ENCODE results near the gene WLS. TPM values are rescaled to one million over a fixed set of nuclear protein-coding genes. Genes with fewer than 3 reads are reported as not detected.
A peak's percentile ranks its signal among the peaks of the same experiment; 100 is the strongest.

Gene WLS
- total RNA-seq, 1 experiment from 2014 or later, result 26.7 TPM

DNA sequence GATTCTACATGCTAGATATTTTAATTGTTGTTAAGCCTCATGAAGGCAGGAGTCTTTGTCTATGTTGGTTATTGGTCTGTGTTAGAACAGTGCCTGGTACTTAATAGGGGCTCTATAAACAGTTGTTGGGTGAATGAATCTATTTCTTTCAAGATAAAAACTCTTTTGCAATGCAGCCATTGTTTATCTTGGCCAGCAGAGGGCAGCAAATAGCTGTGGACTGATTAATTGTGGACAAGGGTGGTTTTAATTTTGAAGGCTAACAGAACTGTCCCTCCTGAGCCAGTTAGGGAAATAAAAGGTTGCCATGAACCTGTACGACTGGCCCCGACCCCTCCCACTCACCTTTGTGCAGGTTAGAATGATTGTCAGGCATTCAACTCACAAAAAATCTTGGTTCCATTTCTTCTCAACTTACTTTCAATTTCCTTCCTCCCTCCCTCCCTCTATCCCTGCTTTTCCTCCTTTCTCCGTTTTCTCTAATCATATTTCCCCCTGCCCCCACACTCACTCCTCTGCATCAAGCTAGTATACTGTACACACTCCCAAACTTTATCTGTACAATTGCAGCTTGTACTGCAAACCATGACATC lies 115.6 kb downstream of the WLS start:
- Histone ChIP-seq H3K4me3 (no peak overlapping the region), H3K27ac (no peak overlapping the region), H3K36me3 (no peaks in the 10 kb centered on the region), H3K27me3 (replicated peaks) (no peaks in the 10 kb centered on the region), H3K4me1 (replicated peaks) (peaks cover 16% of the 10 kb centered on the region), H3K9me3 (replicated peaks) (no peaks in the 10 kb centered on the region)
- peak; percentile 37 to 55 for DNase-seq (ENCODE audit: low read depth in 1 of 2, low spot score in 2 of 2)

DNA sequence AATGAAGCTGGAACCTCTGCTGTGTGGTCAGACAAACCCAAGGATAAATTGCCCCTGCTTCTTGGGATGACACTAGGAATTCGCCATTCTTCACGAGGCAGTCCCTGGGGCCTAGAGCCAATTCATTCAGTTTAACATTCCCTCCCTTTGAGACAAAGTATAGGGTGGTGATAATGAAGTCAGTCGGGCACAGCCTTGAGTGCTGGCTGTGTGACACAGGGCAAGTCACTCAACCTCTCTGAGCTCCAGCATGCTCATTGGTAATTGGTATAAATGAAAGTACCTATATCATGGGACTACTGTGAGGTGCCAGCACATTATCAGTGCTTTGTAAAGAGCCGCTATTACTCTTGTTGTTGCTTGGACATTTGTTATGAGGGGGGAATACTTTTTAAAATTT lies 117.0 kb downstream of the WLS start:
- no peak overlapping the region for H3K27ac ChIP-seq
- no peaks in the 10 kb centered on the region for H3K9me3 ChIP-seq (replicated peaks)
- no peak for DNase-seq (ENCODE audit: low read depth in 1 of 2, low spot score in 2 of 2)
- H3K36me3 ChIP-seq, result no peaks in the 10 kb centered on the region
- H3K4me1 ChIP-seq (replicated peaks), result peaks cover 11% of the 10 kb centered on the region
- no peak overlapping the region for H3K4me3 ChIP-seq
- H3K27me3 ChIP-seq (replicated peaks), result no peaks in the 10 kb centered on the region

DNA sequence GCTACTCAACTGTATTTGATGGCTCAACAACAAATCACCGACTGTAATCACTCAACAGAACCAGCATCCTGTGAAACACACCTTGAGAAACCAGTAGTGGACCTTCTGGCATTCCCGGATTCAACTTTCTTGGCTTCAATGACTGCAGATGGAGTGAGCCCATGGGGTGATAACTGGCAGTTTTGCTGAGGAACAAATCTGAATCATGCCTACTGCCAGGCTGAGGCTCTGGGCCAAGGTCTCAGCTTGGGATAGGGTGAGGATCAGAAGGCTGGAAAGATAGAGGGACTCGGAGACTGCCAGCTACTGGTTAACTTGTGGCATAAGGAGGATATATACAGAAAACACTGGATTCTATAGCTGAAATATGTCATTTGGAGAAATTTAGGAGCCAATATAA lies 118.4 kb downstream of the WLS start:
- no peak for DNase-seq (ENCODE audit: low read depth in 1 of 2, low spot score in 2 of 2)
- Histone ChIP-seq H3K4me3 (no peak overlapping the region), H3K9me3 (replicated peaks) (no peaks in the 10 kb centered on the region), H3K27ac (no peak overlapping the region), H3K4me1 (replicated peaks) (peaks cover 11% of the 10 kb centered on the region), H3K36me3 (no peaks in the 10 kb centered on the region), H3K27me3 (replicated peaks) (no peaks in the 10 kb centered on the region)

DNA sequence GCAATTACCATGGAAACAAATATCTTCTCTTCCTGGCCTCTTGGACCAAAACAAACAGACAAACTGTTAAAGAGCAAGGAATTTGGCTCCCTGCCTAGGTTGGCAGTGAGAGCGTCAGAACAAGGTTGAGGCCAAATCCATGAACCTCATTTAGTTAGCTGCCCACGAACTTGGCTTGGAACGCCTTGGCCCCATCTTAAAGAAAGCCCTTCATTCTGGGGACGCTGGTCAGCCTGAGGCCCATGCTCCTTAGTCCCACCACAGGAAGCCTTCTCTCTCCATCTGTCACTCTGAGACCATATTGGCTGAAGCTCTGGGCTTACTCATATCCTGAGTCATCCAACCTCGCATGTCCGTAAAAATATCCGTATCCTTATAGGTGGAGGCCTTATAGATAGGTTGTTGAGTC lies 119.5 kb downstream of the WLS start:
- H3K4me3 ChIP-seq, result no peak overlapping the region
- DNase-seq (ENCODE audit: low read depth in 1 of 2, low spot score in 2 of 2), result peak in 1 of 2 experiments; percentile 27
- H3K9me3 ChIP-seq (replicated peaks), result no peaks in the 10 kb centered on the region
- no peaks in the 10 kb centered on the region for H3K36me3 ChIP-seq
- no peak overlapping the region for H3K27ac ChIP-seq
- H3K4me1 ChIP-seq (replicated peaks), result peaks cover 11% of the 10 kb centered on the region
- H3K27me3 ChIP-seq (replicated peaks), result no peaks in the 10 kb centered on the region

DNA sequence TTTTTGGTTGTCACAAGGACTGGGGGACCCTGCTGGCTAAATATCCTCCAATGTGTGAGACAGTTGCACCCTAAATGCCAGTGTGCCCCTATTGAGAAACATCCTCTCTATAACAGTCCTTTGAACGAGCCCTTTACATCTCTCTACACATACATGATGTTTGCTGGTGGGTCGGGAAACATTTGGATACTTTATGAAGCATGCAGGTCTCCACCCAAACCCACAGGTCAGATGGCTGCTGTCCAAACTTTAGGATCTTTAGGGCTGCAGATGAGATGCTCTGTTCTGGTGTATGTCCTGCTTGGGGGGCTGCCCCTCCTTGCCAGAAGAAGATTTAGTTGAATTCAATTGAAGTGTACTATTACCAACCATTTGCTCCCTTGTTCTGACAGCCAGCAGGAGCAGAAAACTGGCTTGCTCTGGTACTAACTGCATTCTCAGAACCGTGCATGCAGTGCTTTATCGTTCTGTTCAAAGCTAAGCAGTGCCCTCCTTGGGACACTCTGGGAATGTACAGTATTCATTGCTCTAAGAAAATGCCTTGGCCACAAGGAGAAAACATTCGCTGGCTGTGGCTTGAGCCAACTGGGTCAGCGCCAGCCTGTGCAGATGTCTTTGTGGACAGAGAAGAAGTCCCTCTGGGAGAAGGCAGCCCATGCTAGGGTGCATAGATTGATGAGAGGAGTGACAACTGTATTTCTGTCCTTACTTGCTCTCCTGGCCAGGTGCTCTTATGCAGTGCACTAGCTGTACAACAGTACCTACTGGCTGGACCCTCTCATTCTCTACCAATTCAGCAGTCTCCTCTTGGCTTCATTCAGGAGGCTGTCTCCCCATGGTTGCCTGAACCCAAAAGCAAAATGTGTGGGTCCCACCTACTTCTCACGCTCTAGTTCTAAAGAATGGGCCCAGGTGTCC lies 120.5 kb downstream of the WLS start:
- Histone ChIP-seq H3K27me3 (replicated peaks) (no peaks in the 10 kb centered on the region), H3K9me3 (replicated peaks) (no peaks in the 10 kb centered on the region), H3K27ac (no peak overlapping the region), H3K36me3 (no peaks in the 10 kb centered on the region), H3K4me3 (no peak overlapping the region), H3K4me1 (replicated peaks) (peaks cover 8% of the 10 kb centered on the region; the same call in 1 of the 2 replicates)
- DNase-seq (ENCODE audit: low read depth in 1 of 2, low spot score in 2 of 2), result peak; percentile 56 to 61

DNA sequence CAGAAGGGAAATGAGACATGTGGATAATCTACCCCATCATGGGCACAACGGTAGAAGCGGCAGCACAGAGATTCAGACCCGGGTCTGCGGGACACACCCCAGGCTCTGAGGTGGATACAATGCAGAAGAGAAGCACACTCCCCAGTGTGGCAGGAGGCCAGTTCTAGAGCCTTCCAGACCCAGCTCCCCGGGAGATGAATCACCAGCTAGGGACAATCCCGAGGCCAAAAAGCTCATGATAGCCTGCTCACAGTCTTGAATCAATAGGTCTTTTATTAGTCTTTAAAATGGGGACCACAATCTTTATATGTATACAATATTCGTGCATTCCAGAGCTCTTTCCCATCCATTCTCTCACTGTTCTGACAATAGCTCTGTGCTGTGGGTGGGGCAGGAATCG lies 124.6 kb downstream of the WLS start:
- H3K4me3 ChIP-seq, result no peak overlapping the region
- no peak overlapping the region for H3K27ac ChIP-seq
- H3K4me1 ChIP-seq (replicated peaks), result peaks cover 15% of the 10 kb centered on the region
- DNase-seq (ENCODE audit: low read depth in 1 of 2, low spot score in 2 of 2), result no peak
- H3K9me3 ChIP-seq (replicated peaks), result no peaks in the 10 kb centered on the region
- no peaks in the 10 kb centered on the region for H3K36me3 ChIP-seq
- no peaks in the 10 kb centered on the region for H3K27me3 ChIP-seq (replicated peaks)

DNA sequence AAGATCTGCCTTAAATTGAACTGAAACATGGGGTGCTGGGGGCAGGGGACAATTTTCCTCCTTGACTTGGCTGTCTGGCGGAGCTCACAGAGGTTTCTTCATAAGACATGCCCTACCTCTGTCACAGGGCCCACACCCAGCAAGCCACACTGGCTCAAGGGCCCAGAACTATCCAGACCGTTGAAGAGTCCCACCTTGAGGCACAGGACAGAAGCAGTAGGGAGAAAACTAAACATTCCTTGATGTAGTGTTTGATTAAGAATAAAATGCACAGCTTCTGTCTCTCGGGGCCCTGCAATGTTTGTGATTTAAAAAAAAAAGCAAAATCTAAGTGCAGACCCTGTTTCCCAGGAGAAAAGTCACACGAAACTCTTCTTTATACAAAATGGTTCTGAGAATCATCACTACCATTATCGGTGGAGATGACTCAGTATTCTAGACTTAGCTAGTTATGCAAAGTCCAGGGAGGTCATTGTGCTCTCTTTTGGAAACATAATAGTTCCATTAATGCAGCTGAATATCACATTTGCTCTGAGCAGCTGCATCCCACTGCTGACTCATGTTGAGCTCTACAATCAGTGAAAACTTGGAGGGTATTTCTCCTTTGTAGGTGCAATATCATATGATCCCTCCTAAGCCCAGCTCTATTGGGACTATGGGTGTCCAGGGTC lies 128.3 kb downstream of the WLS start:
- Histone ChIP-seq H3K27ac (no peak overlapping the region), H3K27me3 (replicated peaks) (no peaks in the 10 kb centered on the region), H3K4me3 (no peak overlapping the region), H3K9me3 (replicated peaks) (no peaks in the 10 kb centered on the region), H3K36me3 (no peaks in the 10 kb centered on the region), H3K4me1 (replicated peaks) (peaks cover 9% of the 10 kb centered on the region)
- DNase-seq (ENCODE audit: low read depth in 1 of 2, low spot score in 2 of 2), result no peak

DNA sequence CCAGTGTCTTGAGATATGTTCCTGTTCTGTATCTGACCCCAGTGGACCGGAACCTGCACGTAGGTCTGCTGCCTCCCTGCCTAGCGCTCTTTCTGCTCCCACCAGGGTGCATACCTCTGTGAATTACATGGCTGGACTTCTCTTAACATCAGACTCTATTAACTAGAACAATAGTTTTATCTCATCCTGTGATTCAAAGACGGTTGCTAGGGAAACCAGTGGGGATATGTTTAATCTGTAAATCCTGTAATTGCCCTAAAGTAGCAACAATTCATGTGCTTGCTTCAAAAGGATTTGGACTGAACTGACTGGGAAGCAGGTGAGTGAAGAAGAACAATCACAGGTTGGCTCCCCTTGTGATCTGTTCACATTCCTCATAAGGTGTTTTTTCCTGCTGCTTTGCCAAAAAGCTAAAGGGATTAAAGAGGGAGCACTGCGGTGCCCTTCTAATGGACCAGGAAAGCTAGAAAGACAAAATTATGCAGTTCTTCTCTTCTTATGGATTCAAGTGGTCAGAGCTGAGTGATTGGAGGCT lies 129.2 kb downstream of the WLS start:
- no peaks in the 10 kb centered on the region for H3K36me3 ChIP-seq
- no peaks in the 10 kb centered on the region for H3K27me3 ChIP-seq (replicated peaks)
- no peaks in the 10 kb centered on the region for H3K9me3 ChIP-seq (replicated peaks)
- H3K4me3 ChIP-seq, result no peak overlapping the region
- H3K27ac ChIP-seq, result no peak overlapping the region
- H3K4me1 ChIP-seq (replicated peaks), result peaks cover 9% of the 10 kb centered on the region
- no peak for DNase-seq (ENCODE audit: low read depth in 1 of 2, low spot score in 2 of 2)

DNA sequence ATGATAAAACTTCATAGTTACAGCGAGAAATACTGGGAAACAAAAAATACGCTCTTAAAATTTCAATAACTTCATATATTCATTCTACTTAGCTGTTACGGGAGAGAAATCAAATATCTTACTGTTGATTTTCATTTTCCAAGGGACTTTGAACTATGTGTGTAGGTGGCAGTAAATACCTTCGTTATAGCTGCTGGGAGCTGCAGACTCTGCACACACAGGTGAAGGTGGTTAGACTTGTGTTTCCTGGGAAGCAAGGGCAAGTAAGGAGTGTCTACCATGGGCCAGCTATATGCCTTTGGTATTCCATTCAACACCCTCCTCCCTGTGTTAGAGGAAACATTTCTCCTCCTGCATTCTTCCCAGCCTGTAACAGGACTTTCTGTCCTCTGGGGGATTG lies 130.5 kb downstream of the WLS start:
- no peak for DNase-seq (ENCODE audit: low read depth in 1 of 2, low spot score in 2 of 2)
- H3K36me3 ChIP-seq, result no peaks in the 10 kb centered on the region
- no peaks in the 10 kb centered on the region for H3K9me3 ChIP-seq (replicated peaks)
- H3K27me3 ChIP-seq (replicated peaks), result no peaks in the 10 kb centered on the region
- no peak overlapping the region for H3K27ac ChIP-seq
- H3K4me3 ChIP-seq, result no peak overlapping the region
- peaks cover 9% of the 10 kb centered on the region for H3K4me1 ChIP-seq (replicated peaks)

DNA sequence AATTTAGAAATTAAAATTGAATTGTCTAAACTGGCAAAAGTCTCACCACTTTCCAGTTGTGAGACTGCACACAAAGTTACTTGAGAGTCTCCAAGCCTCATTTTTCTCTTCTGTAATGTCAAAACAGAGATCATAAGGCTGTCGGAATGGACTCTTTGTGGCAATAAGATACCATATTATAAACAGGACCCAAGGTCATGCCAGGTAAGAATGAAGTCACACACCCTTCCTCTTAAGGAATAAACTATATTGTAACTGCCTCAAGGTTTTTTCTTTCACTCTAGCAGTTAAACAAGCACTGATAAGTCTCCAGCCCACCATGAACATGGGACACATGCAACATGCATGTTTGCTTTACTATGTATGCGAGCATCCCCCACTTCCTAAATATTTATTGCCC lies 131.8 kb downstream of the WLS start:
- Histone ChIP-seq H3K4me1 (replicated peaks) (peaks cover 9% of the 10 kb centered on the region), H3K27ac (no peak overlapping the region), H3K9me3 (replicated peaks) (no peaks in the 10 kb centered on the region), H3K36me3 (no peaks in the 10 kb centered on the region), H3K27me3 (replicated peaks) (no peaks in the 10 kb centered on the region), H3K4me3 (no peak overlapping the region)
- DNase-seq (ENCODE audit: low read depth in 1 of 2, low spot score in 2 of 2), result no peak

DNA sequence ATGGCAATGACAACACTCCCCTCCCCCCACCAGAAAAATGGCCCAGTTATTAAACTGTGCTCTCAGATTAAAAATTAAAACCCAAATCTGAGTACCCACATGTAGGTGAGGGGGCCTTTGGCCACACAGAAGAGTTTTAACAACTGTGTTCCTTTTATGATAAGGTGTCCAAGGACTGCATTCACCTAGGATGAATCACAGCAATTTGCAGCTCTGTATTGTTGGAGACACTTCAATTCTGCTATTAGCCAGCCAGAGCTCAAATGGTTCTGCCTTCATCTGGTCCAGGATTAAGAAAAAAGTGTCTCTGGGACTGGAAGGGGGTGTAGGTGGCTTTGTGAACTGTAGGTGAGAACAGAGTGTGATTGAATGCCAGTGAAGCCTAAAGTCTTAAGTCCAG lies 138.6 kb downstream of the WLS start:
- no peak for DNase-seq (ENCODE audit: low read depth in 1 of 2, low spot score in 2 of 2)
- no peaks in the 10 kb centered on the region for H3K27me3 ChIP-seq (replicated peaks)
- no peaks in the 10 kb centered on the region for H3K9me3 ChIP-seq (replicated peaks)
- H3K4me3 ChIP-seq, result no peak overlapping the region
- no peaks in the 10 kb centered on the region for H3K4me1 ChIP-seq (replicated peaks)
- H3K27ac ChIP-seq, result no peak overlapping the region
- no peaks in the 10 kb centered on the region for H3K36me3 ChIP-seq

DNA sequence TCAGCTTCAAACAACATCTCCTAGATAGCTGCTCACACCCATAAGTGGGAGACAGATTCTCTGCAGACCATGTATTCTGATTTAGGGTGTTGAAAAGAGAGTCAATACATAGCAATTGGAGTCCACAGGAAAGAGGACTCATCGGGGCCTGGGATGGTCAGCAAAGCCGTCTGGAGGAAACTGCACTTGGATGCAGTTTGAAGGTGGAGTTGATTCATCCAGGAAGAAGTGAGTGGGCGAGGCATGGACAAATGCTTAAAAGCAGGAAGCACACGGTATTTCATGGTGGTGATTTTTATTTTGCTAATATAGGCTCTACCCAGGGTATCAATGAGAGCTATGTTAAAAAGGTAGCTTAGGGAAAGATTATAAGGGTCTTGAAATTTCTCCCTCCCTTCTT lies 145.1 kb downstream of the WLS start:
- no peaks in the 10 kb centered on the region for H3K4me1 ChIP-seq (replicated peaks)
- no peaks in the 10 kb centered on the region for H3K9me3 ChIP-seq (replicated peaks)
- H3K4me3 ChIP-seq, result no peak overlapping the region
- no peaks in the 10 kb centered on the region for H3K36me3 ChIP-seq
- no peak overlapping the region for H3K27ac ChIP-seq
- DNase-seq (ENCODE audit: low read depth in 1 of 2, low spot score in 2 of 2), result no peak
- no peaks in the 10 kb centered on the region for H3K27me3 ChIP-seq (replicated peaks)

DNA sequence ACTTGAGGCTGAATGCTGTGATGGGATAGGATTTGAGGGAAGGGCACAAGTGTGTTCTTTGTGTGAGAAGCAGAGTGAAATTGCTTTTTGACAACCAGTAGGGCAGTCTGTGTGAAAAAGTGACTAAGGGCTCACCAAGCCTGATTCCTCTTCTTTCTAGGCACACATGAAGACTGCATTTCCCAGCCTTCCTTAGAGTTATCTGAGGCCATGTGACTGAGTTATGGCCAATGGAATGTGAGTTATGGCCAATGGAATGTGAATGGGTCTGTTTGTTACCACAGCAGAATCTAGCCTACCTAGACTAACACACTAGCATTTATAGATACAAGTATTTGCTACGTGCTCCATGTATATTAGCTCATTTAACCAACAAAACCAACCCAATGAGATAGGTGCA lies 146.6 kb downstream of the WLS start:
- no peak for DNase-seq (ENCODE audit: low read depth in 1 of 2, low spot score in 2 of 2)
- Histone ChIP-seq H3K4me3 (no peak overlapping the region), H3K27me3 (replicated peaks) (no peaks in the 10 kb centered on the region), H3K4me1 (replicated peaks) (no peaks in the 10 kb centered on the region), H3K36me3 (no peaks in the 10 kb centered on the region), H3K9me3 (replicated peaks) (no peaks in the 10 kb centered on the region), H3K27ac (no peak overlapping the region)

DNA sequence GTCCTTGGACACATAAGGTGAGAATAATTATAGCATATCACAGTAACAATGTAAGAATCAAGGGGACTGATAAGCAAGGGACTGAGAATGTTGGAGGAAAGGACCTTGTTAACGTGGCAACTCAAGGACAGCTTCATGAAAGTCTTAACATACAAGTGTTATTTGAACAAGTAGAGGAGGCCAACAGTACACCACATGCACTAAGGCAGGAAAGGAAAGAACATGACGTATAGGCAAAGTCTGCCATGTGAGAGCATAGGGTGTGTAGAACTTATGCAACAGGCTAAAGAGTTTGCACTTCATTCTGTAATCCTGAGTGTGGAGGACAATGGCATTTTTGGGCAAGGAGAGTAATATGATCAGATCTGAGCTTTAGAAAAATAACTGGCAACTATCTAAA lies 148.6 kb downstream of the WLS start:
- Histone ChIP-seq H3K27me3 (replicated peaks) (no peaks in the 10 kb centered on the region), H3K36me3 (no peaks in the 10 kb centered on the region), H3K4me1 (replicated peaks) (no peaks in the 10 kb centered on the region), H3K9me3 (replicated peaks) (no peaks in the 10 kb centered on the region), H3K4me3 (no peak overlapping the region), H3K27ac (no peak overlapping the region)
- DNase-seq (ENCODE audit: low read depth in 1 of 2, low spot score in 2 of 2), result no peak
